K562 (cell line): ENCODE data around the gene UNKL. TPM values are rescaled to one million over a fixed set of nuclear protein-coding genes. Genes with fewer than 3 reads are reported as not detected.

ENCODE experiments used
- ATAC-seq: fragments of 200-7000 bp; cut with Tn5 transposase; 3 replicates; pipeline ENCODE4 v1.9.1; 2020; ENCODE audit warnings: moderate library complexity
- BruUV-seq: library from RNA; stranded (reverse); fragments of 400-500 nt; replicated peaks from 2 replicates; lab custom pipeline; 2021; lab: Mats Ljungman, UMichigan
- CTCF ChIA-PET: fragments of 300-600 bp; formaldehyde crosslinking; extraction: SDS; loops from one replicate; lab custom pipeline; 2021; ENCODE audit warnings: low intra/inter-chr PET ratio; lab: Yijun Ruan, JAX
- POLR2A ChIA-PET: fragments of 300-600, 350-650 bp; sonication (Branson Sonifier 250); formaldehyde crosslinking; extraction: SDS; loops from one replicate; lab custom pipeline; 2021; ENCODE audit warnings: antibody characterized with exemption, inconsistent platforms; lab: Yijun Ruan, JAX
- DNase-seq, 4 experiments: peaks; one replicate each; pipeline versions ENCODE4 v3.0.0 to v3.0.0-alpha.2; 2011 to 2018; ENCODE audit warnings: low spot score in 3 of 4, mixed read lengths in 3 of 4; ENCODE audit errors: extremely low read depth in 1 of 4
- FAIRE-seq: peaks from 2 replicates; lab custom pipeline; 2011; peaks lifted over from hg19 to GRCh38; lab: Jason Lieb, UNC
- H2AFZ ChIP-seq: 2 replicates; pipeline ENCODE4 v1.6.0; 2011; ENCODE audit warnings: low read depth, low read length, control low read depth, inconsistent platforms
- H3K27ac ChIP-seq: fragments of 200-600 bp; 3 replicates; pipeline ENCODE4 v1.8.0; 2011; ENCODE audit warnings: low read depth, mild to moderate bottlenecking, control low read depth, inconsistent platforms, low read length, moderate library complexity, mixed read lengths; ENCODE audit errors: extremely low read depth
- H3K27me3 ChIP-seq, 2 experiments: fragments of 300-600 bp in 1 of 2; 2 replicates in 1 of 2; 3 replicates in 1 of 2; pipeline versions ENCODE4 v1.6.0 to v1.8.0; 2011; ENCODE audit warnings: inconsistent platforms in 2 of 2, low read length in 2 of 2, mild to moderate bottlenecking in 1 of 2, mixed read lengths in 1 of 2, moderate library complexity in 1 of 2; ENCODE audit not compliant: control insufficient read depth in 2 of 2, insufficient read depth in 2 of 2
- H3K36me3 ChIP-seq: fragments of 300-600 bp; 3 replicates; pipeline ENCODE4 v1.8.0; 2011; ENCODE audit warnings: mild to moderate bottlenecking, low read length, inconsistent platforms; ENCODE audit not compliant: control insufficient read depth, insufficient read depth
- H3K4me1 ChIP-seq, 2 experiments: fragments of 200-600 bp in 1 of 2; replicated peaks in 1 of 2; 2 replicates in 1 of 2; 3 replicates in 1 of 2; pipeline versions ENCODE4 v1.5.1 to v1.8.0; 2011; ENCODE audit warnings: inconsistent platforms in 2 of 2, low read length in 2 of 2, mild to moderate bottlenecking in 1 of 2, mixed read lengths in 1 of 2, moderate library complexity in 1 of 2; ENCODE audit not compliant: control insufficient read depth in 2 of 2, insufficient read depth in 2 of 2
- H3K4me2 ChIP-seq: 2 replicates; pipeline ENCODE4 v1.6.1; 2011; ENCODE audit warnings: low read length, control low read depth, inconsistent platforms, mixed read lengths; ENCODE audit not compliant: insufficient read depth
- H3K4me3 ChIP-seq: fragments of 200-600 bp; sonication (generic), shearing (Covaris generic); 2 replicates; pipeline ENCODE4 v1.5.1; 2016; ENCODE audit warnings: control low read depth, inconsistent platforms
- H3K79me2 ChIP-seq: fragments of 200-600 bp; 3 replicates; pipeline ENCODE4 v1.8.0; 2011; ENCODE audit warnings: low read length, inconsistent platforms; ENCODE audit not compliant: control insufficient read depth, insufficient read depth
- H3K9ac ChIP-seq, 2 experiments: 2 replicates each; pipeline versions ENCODE4 v1.6.0 to v1.6.1; 2011; ENCODE audit warnings: low read depth in 2 of 2, low read length in 2 of 2, control low read depth in 1 of 2, inconsistent platforms in 1 of 2, mild to moderate bottlenecking in 1 of 2, mixed read lengths in 1 of 2; ENCODE audit not compliant: insufficient read depth in 1 of 2
- H3K9me1 ChIP-seq: one replicate; pipeline ENCODE4 v1.6.0; 2011; ENCODE audit warnings: inconsistent platforms, mild to moderate bottlenecking, low read length, moderate library complexity; ENCODE audit not compliant: control insufficient read depth, insufficient read depth
- H3K9me3 ChIP-seq: replicated peaks from 2 replicates; pipeline ENCODE4 v1.5.1; 2011; ENCODE audit warnings: low read depth, low read length, inconsistent platforms; ENCODE audit not compliant: control insufficient read depth, insufficient read depth
- H4K20me1 ChIP-seq: replicated peaks from 2 replicates; pipeline ENCODE4 v1.6.1; 2011; ENCODE audit warnings: low read length, inconsistent platforms, mixed read lengths; ENCODE audit not compliant: control insufficient read depth, insufficient read depth
- CCNT2 ChIP-seq: IDR thresholded peaks from 2 replicates; pipeline ENCODE4 v1.6.1; 2011; ENCODE audit warnings: borderline replicate concordance, low read depth, mild to moderate bottlenecking, moderate library complexity, mixed read lengths, low read length; ENCODE audit not compliant: insufficient read length; ENCODE audit errors: extremely low read depth
- WGBS: fragments of 100-300 bp; shearing (Covaris generic); methylation state at CpG from one replicate; pipeline ENCODE4 v1.1.6; 2016; ENCODE audit warnings: low coverage, mixed read lengths; ENCODE audit not compliant: insufficient coverage; ENCODE audit errors: missing lambda C conversion rate; 5-methylcytosine and 5-hydroxymethylcytosine counted together
- in situ Hi-C: fragments of 300-500 bp; cut with MboI; formaldehyde crosslinking; loops from 4 replicates; pipeline ENCODE4 v1.15.0; 2018; ENCODE audit warnings: inconsistent platforms, mixed read lengths
- intact Hi-C: fragments of 100-400 bp; cut with micrococcal nuclease; formaldehyde crosslinking; loops from 2 replicates; pipeline ENCODE4 v1.14.2; 2022
- polyA plus RNA-seq, 8 experiments: library from polyadenylated mRNA; depleted of rRNA in 4 of 8; stranded (reverse) in 5 of 8; unstranded in 3 of 8; fragments of >200 nt; fragmentation: Nextera tagmentation in 2 of 8; fragmentation: Illumina TruSeq in 1 of 8; extraction: Ambion mirVana in 2 of 8; extraction: Trizol in 1 of 8; gene quantifications; 2 replicates each; pipeline versions ENCODE4 v1.2.1 to v1.2.3, GENCODE V29; 2011 to 2014; ENCODE audit warnings: inconsistent platforms in 1 of 8, missing spikeins in 1 of 8
- total RNA-seq, 7 experiments: library from RNA; depleted of rRNA in 6 of 7; stranded (reverse); fragments of >200 nt in 6 of 7; fragmentation: Illumina TruSeq in 2 of 7; extraction: Trizol in 2 of 7; gene quantifications; 2 replicates each; pipeline versions ENCODE4 v1.2.1 to v1.2.3, GENCODE V29; 2011 to 2021; ENCODE audit warnings: low replicate concordance in 1 of 7
- TF ChIP-seq, protein P1 (sequence below), 3 experiments: IDR thresholded peaks in 2 of 3; conservative IDR thresholded peaks in 1 of 3; 2 replicates each; pipeline ENCODE4 v1.5.1; 2011 to 2012; ENCODE audit warnings: low read length in 3 of 3, mild to moderate bottlenecking in 3 of 3, control low read depth in 2 of 3, improper control_type of control experiment in 1 of 3, inconsistent platforms in 1 of 3, low read depth in 1 of 3, mixed read lengths in 1 of 3, moderate library complexity in 1 of 3; ENCODE audit not compliant: insufficient read depth in 2 of 3

The UNKL gene
- total and polyA plus RNA-seq, 9 of the 15 experiments (the other 6 are each of a cell fraction or from before 2014, with no cell fraction given) = 0.37 to 30.2 (median 5.1) TPM

DNA sequence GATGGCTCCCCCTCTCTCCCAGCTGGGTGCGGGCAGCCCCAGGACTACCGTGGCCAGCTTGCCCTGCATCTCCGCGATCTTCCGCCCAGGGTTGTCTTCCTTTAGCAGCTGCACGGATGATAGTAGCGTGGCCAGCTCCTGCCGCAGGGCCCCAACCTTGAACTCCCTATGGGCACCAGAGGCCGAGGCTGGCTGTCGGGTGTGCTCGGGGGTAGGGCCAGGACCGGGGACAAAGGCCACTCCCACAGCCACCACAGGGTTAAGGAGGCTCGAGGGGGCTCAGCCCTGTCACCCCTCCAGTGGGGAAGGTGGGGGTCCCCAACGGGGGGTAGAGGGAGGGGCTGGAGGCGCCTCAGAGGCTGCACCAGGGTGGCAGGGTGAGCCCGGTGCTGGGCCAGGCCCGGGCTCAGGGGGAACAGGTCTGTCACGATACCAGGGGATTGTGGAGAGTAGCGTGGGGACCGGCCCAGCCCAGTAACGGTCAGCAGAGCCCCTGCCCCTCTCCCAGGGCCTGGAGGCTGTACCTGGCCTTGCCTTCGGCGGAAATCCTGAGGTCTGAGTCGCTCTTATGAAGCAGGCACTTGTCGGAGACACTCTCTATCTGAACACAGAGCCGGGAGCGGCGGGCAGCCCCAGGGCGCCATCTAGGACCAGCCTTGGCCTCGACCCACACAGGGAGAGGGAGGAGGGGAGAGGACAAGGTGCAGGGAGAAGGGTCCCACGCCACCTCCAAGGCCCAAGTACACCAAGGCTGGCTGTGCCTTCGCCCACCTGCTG lies 21.6 kb upstream of the UNKL start:
- H3K4me2 ChIP-seq = no peak overlapping the region
- BruUV-seq = no TSS peak

More for the DNA sequence above, 21.6 kb upstream of the UNKL start:
- no peak overlapping the region for H3K4me3 ChIP-seq
- no peak overlapping the region for H3K27ac ChIP-seq
- ATAC-seq (peak; percentile 51), DNase-seq (peak in 1 of 4 experiments; percentile 30)
- H2AFZ ChIP-seq = 0 out of 2 replicates have a peak overlapping the region, but pooled peaks have one; percentile 19
- in situ Hi-C loops = no loop called here
- H3K9me1 ChIP-seq = no peaks in the 10 kb centered on the region
- H4K20me1 ChIP-seq = no peaks in the 10 kb centered on the region
- TF ChIP-seq CCNT2 = no peak
- TF ChIP-seq, protein P1, sequence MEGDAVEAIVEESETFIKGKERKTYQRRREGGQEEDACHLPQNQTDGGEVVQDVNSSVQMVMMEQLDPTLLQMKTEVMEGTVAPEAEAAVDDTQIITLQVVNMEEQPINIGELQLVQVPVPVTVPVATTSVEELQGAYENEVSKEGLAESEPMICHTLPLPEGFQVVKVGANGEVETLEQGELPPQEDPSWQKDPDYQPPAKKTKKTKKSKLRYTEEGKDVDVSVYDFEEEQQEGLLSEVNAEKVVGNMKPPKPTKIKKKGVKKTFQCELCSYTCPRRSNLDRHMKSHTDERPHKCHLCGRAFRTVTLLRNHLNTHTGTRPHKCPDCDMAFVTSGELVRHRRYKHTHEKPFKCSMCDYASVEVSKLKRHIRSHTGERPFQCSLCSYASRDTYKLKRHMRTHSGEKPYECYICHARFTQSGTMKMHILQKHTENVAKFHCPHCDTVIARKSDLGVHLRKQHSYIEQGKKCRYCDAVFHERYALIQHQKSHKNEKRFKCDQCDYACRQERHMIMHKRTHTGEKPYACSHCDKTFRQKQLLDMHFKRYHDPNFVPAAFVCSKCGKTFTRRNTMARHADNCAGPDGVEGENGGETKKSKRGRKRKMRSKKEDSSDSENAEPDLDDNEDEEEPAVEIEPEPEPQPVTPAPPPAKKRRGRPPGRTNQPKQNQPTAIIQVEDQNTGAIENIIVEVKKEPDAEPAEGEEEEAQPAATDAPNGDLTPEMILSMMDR (IDR thresholded peaks at IDR 0.05 in 2 of 3, conservative IDR thresholded peaks at IDR 0.05 in 1 of 3; ENCODE audit: insufficient read depth in 2 of 3, low read depth in 1 of 3, low read length in 3 of 3) = peak; percentile 17 to 24 (median 19); a peak in 3 of 6 replicates
- TF ChIP-seq, all 486 proteins: peak for 1
- ChIA-PET POLR2A (interaction anchor here (1.0 kb wide), 1 partner anchor 16 kb away, joined by 3 read pairs; the partner anchor contains the start of gene UQCC4), CTCF (no interaction called here)
- no peaks in the 10 kb centered on the region for H3K79me2 ChIP-seq
- no peak for FAIRE-seq
- no peaks in the 10 kb centered on the region for H3K36me3 ChIP-seq
- no peak overlapping the region for H3K9ac ChIP-seq
- peaks cover 0 to 15% of the 10 kb centered on the region in 2 experiments; a peak in 2 of 5 replicates for H3K27me3 ChIP-seq
- H3K9me3 ChIP-seq = no peaks in the 10 kb centered on the region
- WGBS = 43% methylated on average over 30 of the region's 32 CpGs
- intact Hi-C loops = no loop called here
- H3K4me1 ChIP-seq = peaks cover 0 to 79% of the 10 kb centered on the region in 2 experiments; a peak in 3 of 5 replicates
